GM20431 (cell line): ENCODE data around the gene UBE2E1.

ENCODE experiments used
- in situ Hi-C: fragments of 300-500 bp; cut with MseI, MboI; formaldehyde crosslinking; loops from one replicate; pipeline ENCODE4 v1.15.0; 2020; ENCODE audit warnings: low sequenced_read_pairs; ENCODE audit not compliant: unreplicated experiment

The UBE2E1 gene

GRCh38 chr3:23793528-23794134 lies 12.1 kb upstream of the UBE2E1 start:
- in situ Hi-C loops: no loop called here

DNA sequence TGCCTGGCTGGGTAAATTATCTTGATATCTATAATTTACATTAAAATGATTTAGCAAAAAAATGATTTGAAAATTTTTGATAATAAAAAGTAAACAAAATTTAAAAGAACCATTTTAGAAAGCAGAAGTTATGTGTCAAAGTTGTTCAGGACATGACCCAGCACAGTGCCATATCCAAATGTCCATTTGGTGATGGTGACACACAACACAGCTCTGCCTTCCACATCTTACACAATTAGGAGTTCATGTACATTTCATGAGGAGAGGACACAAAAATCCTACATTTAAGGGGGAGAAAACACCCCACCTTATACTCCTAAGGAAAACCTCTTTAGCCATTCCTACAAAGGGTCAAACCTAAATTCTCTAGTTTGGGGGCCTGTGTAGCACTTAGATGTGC lies 10.7 kb upstream of the UBE2E1 start:
- in situ Hi-C loops: no loop called here

DNA sequence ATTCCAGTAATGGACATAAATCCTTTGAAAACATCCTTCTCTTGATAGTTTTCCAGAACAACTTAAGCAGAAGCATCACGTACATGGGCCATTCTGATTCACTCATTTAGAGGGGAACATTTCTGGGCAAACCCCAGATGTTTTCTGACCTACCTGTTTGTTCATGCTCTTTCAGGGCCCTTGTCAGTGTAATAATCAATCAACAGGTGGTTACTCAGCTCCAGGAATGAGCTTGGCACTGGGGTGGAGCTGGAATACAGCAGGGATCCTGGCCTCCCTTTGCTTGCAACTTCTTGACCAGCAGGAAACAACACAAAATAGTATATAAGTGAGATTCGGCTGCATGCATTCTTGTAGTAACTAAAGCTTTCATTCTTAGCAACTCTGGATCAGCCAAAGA lies 9.2 kb upstream of the UBE2E1 start:
- in situ Hi-C loops: no loop called here

DNA sequence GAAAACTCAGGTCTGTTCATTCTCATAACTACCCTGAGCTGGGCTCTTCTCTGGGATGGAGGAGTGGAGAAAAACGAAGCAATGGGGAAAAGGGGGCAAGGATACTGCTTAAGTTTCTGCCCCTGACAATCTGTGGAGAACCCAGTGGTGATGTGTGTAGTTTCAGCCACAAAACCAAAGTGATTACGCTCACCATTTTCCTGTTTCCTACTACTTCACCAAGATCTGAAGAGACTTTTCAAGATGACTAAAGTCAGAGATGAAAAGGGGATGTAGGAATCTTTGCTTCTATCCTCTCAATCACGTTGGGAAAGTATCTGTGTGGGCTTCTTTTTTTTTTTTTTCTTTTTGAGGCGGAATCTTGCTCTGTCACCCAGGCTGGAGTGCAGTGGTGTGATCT lies 8.3 kb upstream of the UBE2E1 start:
- in situ Hi-C loops: no loop called here

DNA sequence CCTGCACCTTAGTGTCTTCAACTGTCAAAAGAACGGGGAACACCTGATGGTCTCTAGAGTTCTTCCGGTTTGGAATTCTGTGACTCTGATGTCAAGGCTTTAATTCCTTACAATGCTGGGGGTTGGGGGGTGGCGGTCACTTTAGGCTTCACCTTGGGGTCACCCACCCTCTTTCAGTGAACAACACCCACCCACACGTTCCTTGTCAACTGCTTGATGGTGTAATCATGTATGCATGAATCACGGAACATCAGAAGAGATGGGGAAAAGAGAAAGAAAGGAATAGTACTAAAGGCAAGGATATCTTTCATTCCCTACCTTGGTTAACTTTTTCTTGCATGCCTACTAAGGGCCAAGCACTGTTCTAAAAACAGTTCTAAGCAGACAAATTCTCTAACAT lies 7.3 kb upstream of the UBE2E1 start:
- in situ Hi-C loops: no loop called here

DNA sequence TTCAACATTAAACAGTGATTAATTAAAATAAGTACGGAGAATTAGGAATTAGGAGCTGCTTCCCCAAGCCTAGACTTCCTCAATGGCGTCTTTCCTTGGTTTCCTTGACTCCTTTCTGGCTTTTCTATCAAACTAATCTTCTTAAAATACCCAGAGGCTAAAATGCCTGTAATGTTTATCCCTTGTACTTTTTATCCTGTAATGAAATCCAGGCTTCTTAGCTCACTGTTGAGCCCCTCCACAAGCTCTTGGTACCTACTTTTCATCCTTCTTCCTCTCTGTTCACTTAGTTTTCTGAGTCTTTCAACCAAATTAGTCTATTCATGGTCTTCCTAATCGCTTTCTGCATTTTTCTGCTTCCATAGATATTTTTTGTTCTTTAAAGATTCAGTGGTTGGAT lies 6.9 kb upstream of the UBE2E1 start:
- in situ Hi-C loops: no loop called here

GRCh38 chr3:23800731-23801130 lies 5.0 kb upstream of the UBE2E1 start:
- in situ Hi-C loops: no loop called here

DNA sequence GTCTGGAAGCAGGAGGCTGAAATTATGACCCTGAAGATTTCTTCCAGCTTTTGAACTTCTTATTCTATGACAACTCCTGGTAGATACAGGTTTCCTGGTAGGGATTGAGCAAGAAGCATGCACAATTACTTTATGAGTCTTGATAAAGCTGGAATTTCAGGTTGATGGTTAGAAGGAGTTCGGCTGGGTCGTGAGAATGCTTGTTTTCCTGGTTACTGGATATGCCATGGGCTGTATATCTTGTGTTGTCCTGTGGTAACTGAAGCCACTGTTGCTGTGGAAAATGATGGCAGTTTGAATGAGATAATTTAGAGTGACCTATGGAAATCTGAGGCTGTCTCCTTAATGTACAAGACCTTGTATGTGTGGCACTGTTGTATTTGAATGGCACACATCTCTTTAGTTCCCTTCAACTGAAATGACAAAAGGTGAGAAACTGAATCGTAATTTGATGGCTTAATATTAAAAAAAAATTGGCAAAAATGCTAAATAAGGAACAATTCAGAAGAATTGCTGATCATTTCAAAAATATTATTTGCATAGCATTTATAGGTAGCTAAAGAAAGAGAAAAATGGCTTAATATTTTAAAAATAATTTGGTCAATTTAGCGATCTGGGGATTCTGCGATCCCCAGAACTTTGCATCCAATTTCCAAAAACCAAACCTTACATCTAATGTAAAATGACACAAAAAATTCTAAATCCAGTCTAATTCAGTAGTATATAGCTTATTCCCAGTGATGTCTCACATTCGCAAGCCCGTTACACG lies 1.1 kb upstream of the UBE2E1 start:
- in situ Hi-C loops: no loop called here

DNA sequence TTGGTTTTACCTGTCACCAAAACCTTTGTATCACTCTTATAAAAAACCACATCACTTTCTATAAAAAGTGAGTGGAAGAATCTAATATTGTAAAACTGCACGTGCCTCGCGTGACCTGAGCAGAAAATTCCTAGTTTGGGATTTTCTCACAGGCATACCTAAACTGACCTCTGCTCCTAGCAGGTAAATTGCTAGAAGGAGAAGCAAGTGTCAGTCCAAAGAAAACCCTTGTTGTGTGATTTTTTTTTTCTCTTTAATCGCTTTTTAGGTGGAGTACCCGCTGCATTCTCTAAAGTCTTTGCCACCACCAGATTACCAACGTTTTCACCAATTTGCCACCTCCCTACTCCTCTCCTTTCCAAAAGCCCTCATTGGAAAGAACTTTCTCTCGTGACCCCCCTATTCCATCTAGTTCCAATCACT lies 534 bp upstream of the UBE2E1 start:
- in situ Hi-C loops: no loop called here

DNA sequence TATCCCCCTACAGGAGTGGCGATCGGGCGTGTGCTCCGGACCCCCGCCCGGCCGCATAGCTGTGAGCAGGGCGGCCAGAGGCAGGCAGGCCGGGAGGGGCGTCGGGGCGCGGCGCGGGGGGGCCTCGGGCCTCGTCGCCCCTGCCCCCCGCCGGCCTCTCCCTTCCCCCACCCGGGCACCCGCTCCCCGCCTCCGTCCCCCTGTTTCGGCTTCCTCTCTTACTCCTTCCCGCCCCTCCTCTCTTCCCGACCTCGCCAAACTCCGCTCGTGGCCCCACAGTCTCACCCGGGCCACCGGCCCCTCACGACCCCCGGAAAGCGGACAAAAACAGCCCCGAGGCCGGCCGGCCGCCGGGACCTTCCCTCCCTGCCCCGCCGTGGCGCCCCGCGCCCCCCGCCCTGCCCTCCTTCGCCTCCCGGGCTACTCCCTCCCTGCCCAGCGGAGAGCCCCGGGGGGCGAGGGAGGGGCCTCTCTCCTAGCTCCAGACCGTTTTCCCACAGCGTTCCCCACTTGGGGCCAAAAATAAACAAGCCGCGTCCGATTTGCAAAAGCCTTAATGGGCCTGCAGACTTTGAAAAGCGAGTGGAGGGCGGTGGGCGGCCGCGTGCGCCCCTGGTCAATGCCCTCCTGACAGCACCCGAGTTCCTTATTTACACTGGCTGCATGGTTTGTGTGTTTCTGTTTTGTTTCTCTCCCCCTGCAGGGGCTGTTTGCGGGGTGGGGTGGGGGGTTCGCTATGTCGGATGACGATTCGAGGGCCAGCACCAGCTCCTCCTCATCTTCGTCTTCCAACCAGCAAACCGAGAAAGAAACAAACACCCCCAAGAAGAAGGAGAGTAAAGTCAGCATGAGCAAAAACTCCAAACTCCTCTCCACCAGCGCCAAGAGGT lies 1.0 kb downstream of the UBE2E1 start:
- in situ Hi-C loops: no loop called here

DNA sequence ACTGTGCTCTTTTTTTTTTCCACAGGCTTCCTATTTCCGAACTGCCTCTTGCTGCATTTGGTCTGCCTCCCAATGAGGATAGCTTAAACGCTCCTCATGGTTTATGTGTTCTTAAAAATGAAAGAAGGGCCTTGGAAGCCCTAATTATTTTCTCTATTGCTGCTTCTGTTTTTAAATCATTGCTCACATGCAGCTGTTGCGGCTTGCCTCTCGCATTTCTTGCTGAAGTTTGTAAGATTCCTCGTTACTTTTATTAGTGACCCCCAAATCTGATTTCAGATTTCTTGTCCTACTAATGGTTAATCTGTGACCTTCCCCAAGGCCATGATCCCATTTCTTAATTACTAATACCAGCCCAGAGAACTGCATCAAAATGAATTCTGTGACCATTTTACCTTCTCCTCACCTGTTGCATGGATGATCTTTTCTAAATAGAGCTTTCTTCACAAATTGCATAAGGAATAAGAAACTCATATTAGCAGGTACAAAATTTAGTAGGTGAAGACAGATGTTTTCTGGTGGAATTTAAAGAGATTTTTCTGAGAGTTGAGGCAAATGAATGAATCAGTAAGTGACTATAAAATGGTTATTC lies 1.8 kb downstream of the UBE2E1 start:
- in situ Hi-C loops: no loop called here

DNA sequence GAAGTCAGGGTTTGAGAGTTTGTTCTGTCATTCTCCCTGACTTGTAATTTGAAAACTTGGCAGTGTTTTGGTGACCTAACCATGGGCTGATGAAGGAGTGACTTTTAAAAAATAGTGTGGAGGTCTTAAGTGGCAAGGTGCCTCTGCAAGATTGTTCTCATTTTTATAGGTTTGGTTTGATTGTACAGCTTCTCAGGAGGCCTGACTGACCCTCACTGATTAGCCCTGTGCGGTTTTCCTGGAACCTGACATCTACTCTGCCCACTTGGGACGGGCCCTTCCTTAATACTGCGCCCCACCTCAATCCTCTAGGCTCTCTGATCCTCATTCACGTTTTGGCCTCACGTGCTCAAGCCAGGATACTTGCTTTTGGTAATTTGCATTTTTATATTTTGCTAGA lies 2.8 kb downstream of the UBE2E1 start:
- in situ Hi-C loops: no loop called here

GRCh38 chr3:23809294-23809693 lies 3.5 kb downstream of the UBE2E1 start:
- in situ Hi-C loops: no loop called here

DNA sequence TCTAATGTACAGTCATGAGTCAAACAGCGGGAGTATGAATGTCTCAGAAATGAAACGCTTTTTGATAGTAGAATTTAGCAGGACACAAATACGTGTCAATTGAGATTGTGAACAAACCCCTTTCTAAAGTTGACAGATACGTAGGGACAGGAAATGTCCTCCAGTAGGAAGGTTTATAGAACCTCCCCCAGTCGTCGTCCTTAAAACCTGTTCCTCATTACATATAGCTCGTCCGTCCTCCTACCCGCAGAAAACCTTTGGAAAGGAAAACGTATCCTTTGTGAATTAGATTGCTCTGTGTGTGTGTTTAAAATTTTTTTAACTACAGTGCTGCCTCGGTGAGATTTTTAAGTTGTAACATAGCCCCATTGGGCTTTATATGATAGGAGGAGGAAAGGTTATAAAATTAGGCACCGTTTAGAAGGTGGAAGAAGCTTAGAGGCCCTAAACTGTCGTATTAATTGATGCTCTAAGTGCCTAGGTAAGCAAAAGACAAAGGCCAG lies 4.1 kb downstream of the UBE2E1 start:
- in situ Hi-C loops: no loop called here

- in situ Hi-C loops: no loop called here
These were observed 4.8 kb downstream of the UBE2E1 start for GRCh38 chr3:23810343-23811184.

DNA sequence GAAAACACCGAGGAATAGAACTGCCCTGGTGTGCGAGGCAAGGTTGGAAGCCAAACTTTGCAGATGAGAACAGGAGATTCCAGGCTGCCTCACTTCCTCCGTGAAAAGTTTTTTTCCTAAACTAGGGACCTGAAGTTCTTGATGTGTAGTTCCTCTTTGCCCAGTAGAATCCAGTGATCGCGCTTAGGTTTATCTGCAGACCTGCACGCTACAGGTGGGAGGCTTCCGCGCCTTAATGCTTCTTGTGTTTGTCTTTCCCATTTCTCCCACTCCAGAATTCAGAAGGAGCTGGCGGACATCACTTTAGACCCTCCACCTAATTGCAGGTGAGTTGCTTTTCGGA lies 5.4 kb downstream of the UBE2E1 start:
- in situ Hi-C loops: no loop called here

DNA sequence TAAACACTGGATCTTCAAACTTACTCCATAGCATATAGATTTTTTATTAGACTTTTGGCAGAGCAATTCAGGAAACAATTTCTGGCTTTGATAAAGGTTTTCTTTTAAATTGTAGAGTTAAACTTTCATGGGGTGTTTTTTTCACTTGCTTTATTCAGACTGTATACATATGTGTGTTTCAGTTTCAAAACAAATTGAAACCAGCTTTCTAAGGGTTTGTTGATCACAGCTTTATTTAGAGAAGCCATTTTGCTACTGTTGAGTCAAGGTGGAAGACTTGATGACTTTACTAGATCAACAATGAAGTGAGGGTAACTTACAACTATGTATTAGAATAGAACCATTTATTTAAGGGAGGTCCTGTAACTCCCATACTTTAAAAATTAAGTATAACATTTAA lies 6.2 kb downstream of the UBE2E1 start:
- in situ Hi-C loops: no loop called here

DNA sequence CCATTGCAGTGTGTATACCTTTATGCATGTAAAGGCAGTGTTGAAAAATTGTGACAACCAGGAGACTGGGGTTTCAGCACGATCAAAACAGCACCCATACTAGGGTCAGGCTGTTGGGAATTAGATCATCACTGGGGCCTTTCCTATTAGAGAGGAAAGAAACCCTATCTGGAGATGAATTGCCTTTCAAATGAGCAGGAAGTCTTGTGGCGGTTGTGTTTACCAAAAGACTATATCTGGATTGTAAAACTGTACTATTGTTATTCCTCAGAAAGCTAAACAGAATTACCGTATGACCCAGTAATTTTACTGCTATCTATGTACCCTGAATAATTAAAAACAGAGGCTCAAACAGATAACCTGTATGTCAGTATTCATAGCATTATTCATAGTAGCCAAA lies 10.1 kb downstream of the UBE2E1 start:
- in situ Hi-C loops: no loop called here

- in situ Hi-C loops: no loop called here
These were observed 11.0 kb downstream of the UBE2E1 start for GRCh38 chr3:23816721-23817120.
